Ascending aorta (tissue), 2 donors: Measurements from ENCODE around the gene PCBP3. TPM values are rescaled to one million over a fixed set of nuclear protein-coding genes. Genes with fewer than 3 reads are reported as not detected.
A peak's percentile ranks its signal among the peaks of the same experiment; 100 is the strongest.

ENCODE experiments used
- DNase-seq, 2 donors: peaks; one replicate each; pipeline ENCODE4 v3.0.0-alpha.2; 2019; ENCODE audit warnings: low spot score in 2 of 2
- H3K27ac ChIP-seq, 2 donors: fragments of 200-600 bp; sonication (generic); one replicate each; pipeline ENCODE4 v1.5.1; 2016 to 2017; ENCODE audit warnings: mild to moderate bottlenecking in 1 of 2
- H3K27me3 ChIP-seq: fragments of 200-600 bp; sonication (generic); one replicate; pipeline ENCODE4 v1.5.1; 2017
- H3K36me3 ChIP-seq, 2 donors: fragments of 200-600 bp; sonication (generic); one replicate each; pipeline ENCODE4 v1.5.1; 2016
- H3K4me1 ChIP-seq, 2 donors: fragments of 200-600 bp; sonication (generic); one replicate each; pipeline ENCODE4 v1.5.1; 2016 to 2017; ENCODE audit warnings: mild to moderate bottlenecking in 1 of 2
- H3K4me3 ChIP-seq, 2 donors: fragments of 200-600 bp; sonication (generic); one replicate each; pipeline ENCODE4 v1.5.1; 2016 to 2017; ENCODE audit warnings: mild to moderate bottlenecking in 1 of 2
- H3K9me3 ChIP-seq, 2 donors: fragments of 200-600 bp; sonication (generic); one replicate each; pipeline ENCODE4 v1.5.1; 2016
- CTCF ChIP-seq, 3 experiments: fragments of 200-600 bp in 2 of 3; fragments of 450-650 bp in 1 of 3; sonication (generic) in 2 of 3; IDR thresholded peaks; one replicate each; pipeline ENCODE4 v1.5.1; 2016 to 2019; ENCODE audit warnings: antibody characterized with exemption in 3 of 3, mild to moderate bottlenecking in 1 of 3, moderate library complexity in 1 of 3
- intact Hi-C: fragments of 100-400 bp; cut with DNase I; formaldehyde crosslinking; loops from one replicate; pipeline ENCODE4 v1.15.1; 2023
- total RNA-seq: library from RNA; depleted of rRNA; stranded (reverse); fragments of >200 nt; gene quantifications from one replicate; pipeline ENCODE4 v1.1.0, GENCODE V29; 2016

Gene PCBP3
- total RNA-seq, 1 donor from 2014 or later = not detected

GRCh38 chr21:45856906-45857305, 213.4 kb downstream of the PCBP3 start:
- Histone ChIP-seq H3K9me3 (no peaks in the 10 kb centered on the region), H3K27ac (no peak overlapping the region), H3K36me3 (no peaks in the 10 kb centered on the region), H3K4me3 (no peak overlapping the region), H3K27me3 (no peaks in the 10 kb centered on the region), H3K4me1 (no peaks in the 10 kb centered on the region)
- no peak for TF ChIP-seq CTCF (IDR thresholded peaks at IDR 0.05)
- no peak for DNase-seq
- intact Hi-C loops = no loop called here

GRCh38 chr21:45857761-45858160, 214.2 kb downstream of the PCBP3 start:
- intact Hi-C loops = no loop called here
- H3K27me3 ChIP-seq = no peaks in the 10 kb centered on the region
- H3K4me1 ChIP-seq = no peaks in the 10 kb centered on the region
- TF ChIP-seq CTCF (IDR thresholded peaks at IDR 0.05) = no peak
- no peaks in the 10 kb centered on the region for H3K9me3 ChIP-seq
- DNase-seq = peak in 1 of 2 donors; percentile 30
- no peak overlapping the region for H3K27ac ChIP-seq
- no peak overlapping the region for H3K4me3 ChIP-seq
- H3K36me3 ChIP-seq = no peaks in the 10 kb centered on the region

- no peaks in the 10 kb centered on the region for H3K36me3 ChIP-seq
- H3K4me1 ChIP-seq = no peaks in the 10 kb centered on the region
- H3K9me3 ChIP-seq = no peaks in the 10 kb centered on the region
- DNase-seq = peak in 1 of 2 donors; percentile 46
- no peak overlapping the region for H3K4me3 ChIP-seq
- H3K27ac ChIP-seq = no peak overlapping the region
- intact Hi-C loops = no loop called here
- no peaks in the 10 kb centered on the region for H3K27me3 ChIP-seq
- no peak for TF ChIP-seq CTCF (IDR thresholded peaks at IDR 0.05)
Observed at GRCh38 chr21:45858180-45858579, 214.7 kb downstream of the PCBP3 start.

GRCh38 chr21:45859041-45859761, 215.7 kb downstream of the PCBP3 start:
- no peak for TF ChIP-seq CTCF (IDR thresholded peaks at IDR 0.05)
- Histone ChIP-seq H3K27me3 (no peaks in the 10 kb centered on the region), H3K9me3 (no peaks in the 10 kb centered on the region), H3K4me1 (no peaks in the 10 kb centered on the region), H3K27ac (no peak overlapping the region), H3K4me3 (no peak overlapping the region), H3K36me3 (no peaks in the 10 kb centered on the region)
- peak in 1 of 2 donors; percentile 30 for DNase-seq
- intact Hi-C loops = no loop called here

GRCh38 chr21:45859762-45860357, 216.3 kb downstream of the PCBP3 start:
- TF ChIP-seq CTCF (IDR thresholded peaks at IDR 0.05) = no peak
- Histone ChIP-seq H3K27ac (no peak overlapping the region), H3K4me1 (no peaks in the 10 kb centered on the region), H3K36me3 (no peaks in the 10 kb centered on the region), H3K4me3 (no peak overlapping the region), H3K9me3 (no peaks in the 10 kb centered on the region), H3K27me3 (no peaks in the 10 kb centered on the region)
- peak in 1 of 2 donors; percentile 52 for DNase-seq
- intact Hi-C loops = no loop called here
